RWPE1 (cell line): ENCODE results near the gene APH1A.

Source experiments
- CTCF ChIA-PET: fragments of 350-600 bp; sonication (Branson Sonifier 250); formaldehyde crosslinking; extraction: SDS; loops from one replicate; lab custom pipeline; 2021; lab: Yijun Ruan, JAX
- POLR2A ChIA-PET: fragments of 400-600 bp; formaldehyde crosslinking; extraction: SDS; loops from one replicate; lab custom pipeline; 2020; ENCODE audit warnings: antibody characterized with exemption; ENCODE audit not compliant: low non-redundant PET; lab: Yijun Ruan, JAX
- DNase-seq: peaks from one replicate; pipeline ENCODE4 v3.0.0; 2012; ENCODE audit warnings: low spot score
- H3K27ac ChIP-seq: fragments of 450-650 bp; 2 replicates; pipeline ENCODE4 v1.5.1; 2017
- CTCF ChIP-seq: fragments of 450-650 bp; conservative IDR thresholded peaks from 2 replicates; pipeline ENCODE4 v1.5.1; 2017; ENCODE audit warnings: low read depth, mild to moderate bottlenecking

The APH1A gene

GRCh38 chr1:150299716-150300115 lies 30.9 kb upstream of the APH1A start:
- DNase-seq = no peak
- H3K27ac ChIP-seq = no peak overlapping the region
- ChIA-PET POLR2A (no interaction called here), CTCF (no interaction called here)
- no peak for TF ChIP-seq CTCF

- no peak for TF ChIP-seq CTCF
- H3K27ac ChIP-seq = no peak overlapping the region
- DNase-seq = no peak
- POLR2A ChIA-PET = no interaction called here
- CTCF ChIA-PET = interaction anchor here (0.9 kb wide), 1 partner anchor 10 kb away, joined by 5 read pairs; no protein-coding TSS in a partner anchor
Measured at GRCh38 chr1:150295476-150295875, 26.7 kb upstream of the APH1A start.

- ChIA-PET CTCF (no interaction called here), POLR2A (no interaction called here)
- peak; percentile 78 for DNase-seq
- peak within 1 kb of the TSS; percentile 74 for H3K27ac ChIP-seq
- TF ChIP-seq CTCF = no peak
Measured at GRCh38 chr1:150293433-150294253, 24.8 kb upstream of the APH1A start, which contains the start of gene MRPS21. Gene MRPS21, plus strand, starts transcription at chr1:150293861. Its CDS starts 506 bp downstream, at chr1:150294367.

GRCh38 chr1:150288822-150289221 lies 20.0 kb upstream of the APH1A start:
- H3K27ac ChIP-seq = no peak overlapping the region
- ChIA-PET POLR2A (no interaction called here), CTCF (no interaction called here)
- no peak for DNase-seq
- TF ChIP-seq CTCF = no peak

GRCh38 chr1:150288382-150288781 lies 19.6 kb upstream of the APH1A start:
- no peak for TF ChIP-seq CTCF
- H3K27ac ChIP-seq = no peak overlapping the region
- CTCF ChIA-PET = no interaction called here
- DNase-seq = no peak
- POLR2A ChIA-PET = no interaction called here

- POLR2A ChIA-PET = interaction anchor here (1.0 kb wide), 1 partner anchor 8 kb away, joined by 3 read pairs; no protein-coding TSS in a partner anchor
- CTCF ChIA-PET = interaction anchor here (3.8 kb wide), 1 partner anchor 27 kb away, joined by 21 read pairs; no protein-coding TSS in a partner anchor
- TF ChIP-seq CTCF = no peak
- peak overlapping the region; percentile 97 for H3K27ac ChIP-seq
- no peak for DNase-seq
Measured at GRCh38 chr1:150283260-150283659, 14.4 kb upstream of the APH1A start.
